Cardiac septum (tissue), 1 donor: ENCODE results near the gene RHOG. TPM values are rescaled to one million over a fixed set of nuclear protein-coding genes. Genes with fewer than 3 reads are reported as not detected.
"Not testable (repeated sequence)": the region's sequence is repeated elsewhere in the genome, so short reads cannot be mapped to it uniquely, and the experiment has no call there.

ENCODE experiments used
- DNase-seq: peaks from one replicate; pipeline ENCODE4 v3.0.0-alpha.2; 2020; ENCODE audit warnings: low spot score
- intact Hi-C: fragments of 100-400 bp; cut with DNase I; formaldehyde crosslinking; loops from one replicate; pipeline ENCODE4 v1.14.0; 2022
- total RNA-seq: library from RNA; stranded (reverse); fragmentation: NEBNext Ultra II Directional; extraction: Animal tissue kit (Norgen Biotek cat#: 25700); gene quantifications from one replicate; pipeline ENCODE4 v1.2.1, GENCODE V29; 2021
- donor health status: DM: no; HTN: no; CAD: no.

Gene RHOG
- total RNA-seq, 1 donor from 2014 or later: 27.5 TPM

DNA sequence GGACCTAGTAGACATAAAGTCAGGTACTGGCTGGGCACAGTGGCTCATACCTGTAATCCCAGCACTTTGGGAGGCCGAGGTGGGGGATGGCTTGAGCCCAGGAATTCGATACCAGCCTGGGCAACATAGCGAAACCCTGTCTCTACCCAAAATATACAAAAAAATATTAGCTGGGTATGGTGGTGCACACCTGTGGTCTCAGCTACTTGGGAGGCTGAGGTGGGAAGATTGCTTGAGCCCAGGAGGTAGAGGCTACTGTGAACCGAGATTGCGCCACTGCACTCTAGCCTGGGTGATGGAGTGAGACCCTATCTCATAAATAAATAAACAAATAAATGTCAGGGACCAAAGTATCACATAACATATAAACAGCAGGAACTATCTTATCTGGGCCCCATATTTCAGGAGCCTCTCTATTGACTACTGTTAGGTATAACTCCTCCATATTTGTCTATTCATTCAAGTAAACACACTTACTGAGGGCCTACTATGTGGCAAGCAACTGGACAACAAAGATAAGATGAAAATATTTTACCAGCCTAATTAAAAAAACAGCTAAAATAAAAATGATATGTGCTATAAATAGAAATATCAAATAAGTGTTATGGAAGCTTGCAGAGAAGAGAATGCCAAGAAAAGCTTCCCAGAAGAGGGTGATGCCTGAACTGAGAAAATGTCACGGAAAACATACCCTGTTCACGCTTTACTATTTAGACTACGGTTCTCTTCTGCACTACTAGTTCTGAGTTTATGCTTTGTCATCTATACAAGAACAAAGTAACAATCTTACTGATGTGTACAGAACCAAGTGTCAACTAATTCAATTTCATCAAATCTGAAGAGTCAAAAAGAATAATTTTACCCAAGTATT lies 45.4 kb downstream of the RHOG start:
- intact Hi-C loops: no loop called here
- no peak for DNase-seq

GRCh38 chr11:3794387-3794786 lies 46.4 kb downstream of the RHOG start:
- DNase-seq, intact Hi-C loops: not testable (repeated sequence)

DNA sequence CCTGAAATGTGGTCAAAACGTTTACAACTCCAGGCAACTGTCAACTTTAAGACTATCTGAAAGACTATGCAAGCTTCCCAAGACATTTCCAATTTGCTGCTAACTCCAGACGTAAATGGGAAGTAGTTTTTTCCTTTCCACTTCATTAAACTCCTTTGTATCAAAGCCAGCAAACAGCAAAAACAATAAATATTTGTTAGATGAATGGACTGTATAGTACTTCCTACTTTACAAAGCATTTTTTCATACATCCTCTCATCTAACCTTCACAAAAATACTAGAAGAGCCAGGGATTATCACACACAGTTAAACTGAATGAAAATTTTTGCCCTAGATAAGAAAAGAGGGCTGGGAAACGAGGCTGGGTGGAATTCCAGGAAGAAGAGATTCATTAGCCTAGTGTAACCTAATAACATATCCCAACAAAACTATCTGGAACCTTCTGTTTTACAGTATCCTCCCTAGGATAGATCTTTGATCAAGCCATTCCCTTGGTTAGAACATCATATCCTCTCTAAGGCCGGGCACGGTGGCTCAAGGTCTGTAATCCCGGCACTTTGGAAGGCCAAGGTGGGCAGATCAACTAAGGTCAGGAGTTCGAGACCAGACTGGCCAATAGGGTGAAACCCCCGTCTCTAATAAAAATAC lies 53.9 kb downstream of the RHOG start:
- no peak for DNase-seq
- intact Hi-C loops: no loop called here

DNA sequence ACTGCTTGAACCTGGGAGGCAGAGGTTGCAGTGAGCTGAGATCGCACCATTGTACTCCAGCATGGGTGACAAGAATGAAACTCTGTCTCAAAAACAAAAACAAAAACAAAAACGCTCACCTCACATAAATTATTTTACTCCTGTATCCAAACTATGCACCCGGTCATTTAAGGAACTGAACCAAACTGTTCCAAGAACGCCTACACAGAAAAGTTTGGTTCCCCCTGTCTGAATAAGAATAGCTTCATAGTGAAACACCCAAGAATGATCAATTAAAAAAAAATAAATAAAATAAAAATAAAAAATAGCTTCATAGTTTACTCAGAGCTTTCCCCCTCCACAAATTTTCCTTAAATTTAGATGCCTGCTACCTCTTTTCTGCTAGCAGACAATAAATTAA lies 57.1 kb downstream of the RHOG start:
- intact Hi-C loops: no loop called here
- no peak for DNase-seq

DNA sequence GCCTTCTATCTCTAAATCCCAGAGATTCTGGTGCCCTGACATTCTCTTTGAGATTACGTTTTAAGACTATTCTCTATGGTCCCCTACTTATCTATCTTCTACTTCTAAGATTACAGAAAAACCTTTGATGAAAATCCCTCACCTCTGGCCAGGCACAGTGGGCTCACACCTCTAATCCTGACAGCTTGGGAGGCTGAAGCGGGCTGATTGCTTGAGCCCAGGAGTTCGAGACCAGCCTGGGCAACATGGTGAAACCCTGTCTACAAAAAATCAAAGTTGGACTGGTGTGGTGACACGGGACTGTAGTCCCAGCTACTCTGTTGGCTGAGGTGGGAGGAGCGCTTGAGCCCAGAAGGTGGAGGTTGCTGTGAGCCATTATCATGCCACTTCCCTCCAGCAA lies 57.8 kb downstream of the RHOG start:
- intact Hi-C loops: no loop called here

DNA sequence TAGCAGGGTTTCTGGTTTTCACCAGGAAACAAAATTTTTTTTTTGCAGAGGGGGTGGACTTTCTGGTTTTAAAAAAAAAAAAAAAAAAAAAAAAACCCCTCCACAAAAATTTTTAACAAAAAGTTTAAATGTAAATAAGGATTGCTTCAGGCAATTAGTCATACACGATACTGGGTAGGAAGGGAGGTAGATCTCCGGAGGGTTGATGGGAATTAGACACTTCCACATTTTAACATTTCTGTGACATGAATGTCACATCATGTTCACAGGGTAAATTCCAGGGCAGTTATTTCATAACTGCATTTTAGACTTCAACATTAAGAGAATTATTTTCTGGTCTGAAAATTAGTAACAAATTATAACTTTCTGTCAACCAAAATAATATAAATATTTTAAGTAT lies 59.3 kb downstream of the RHOG start:
- intact Hi-C loops: no loop called here
- no peak for DNase-seq

More for the DNA sequence above, 57.8 kb downstream of the RHOG start:
- DNase-seq: no peak

Other genes starting within 250 kb of the RHOG start
- 1.4 TPM for gene ART5, start 199.0 kb downstream of the RHOG start, total RNA-seq
- gene ART1, start 195.8 kb downstream of the RHOG start, total RNA-seq: 1.3 TPM
- 0.89 TPM for gene CHRNA10, start 169.6 kb downstream of the RHOG start, total RNA-seq
- gene NUP98, start 43.4 kb downstream of the RHOG start, total RNA-seq: 49.6 TPM
- gene PGAP2, start 32.4 kb downstream of the RHOG start, total RNA-seq: 22.7 TPM
- gene STIM1, start 14.7 kb upstream of the RHOG start, total RNA-seq: 40.4 TPM